Natural killer cell (primary cell): ENCODE results near the gene PLEK2. TPM values are rescaled to one million over a fixed set of nuclear protein-coding genes. Genes with fewer than 3 reads are reported as not detected.

Experiments used
- ATAC-seq, 3 donors: fragments of 150-1000 bp in 2 of 3; fragments of 200-7000 bp in 1 of 3; cut with Tn5 transposase; 1 replicate in 1 of 3; 2 replicates in 2 of 3; pipeline ENCODE4 v1.10.0; 2021; ENCODE audit warnings: mild to moderate bottlenecking in 2 of 3, moderate library complexity in 2 of 3
- DNase-seq, 2 donors: peaks; one replicate each; pipeline versions ENCODE4 v3.0.0 to v3.0.0-alpha.2; 2013 to 2021; ENCODE audit warnings: mixed read lengths in 1 of 2
- H3K27ac ChIP-seq: one replicate; pipeline ENCODE4 v1.5.1; 2013; ENCODE audit warnings: mild to moderate bottlenecking, low read length
- H3K27me3 ChIP-seq: one replicate; pipeline ENCODE4 v1.6.1; 2013; ENCODE audit warnings: low read length; ENCODE audit not compliant: control insufficient read depth, insufficient read depth
- H3K36me3 ChIP-seq: one replicate; pipeline ENCODE4 v1.6.1; 2013; ENCODE audit warnings: low read length; ENCODE audit not compliant: control insufficient read depth, insufficient read depth
- H3K4me1 ChIP-seq: one replicate; pipeline ENCODE4 v1.6.1; 2013; ENCODE audit warnings: low read length; ENCODE audit not compliant: control insufficient read depth, insufficient read depth
- H3K4me3 ChIP-seq: one replicate; pipeline ENCODE4 v1.5.1; 2013; ENCODE audit warnings: low read length
- H3K9me3 ChIP-seq: one replicate; pipeline ENCODE4 v1.6.1; 2013; ENCODE audit warnings: low read length; ENCODE audit not compliant: control insufficient read depth, insufficient read depth
- H3K27ac Mint-ChIP-seq, 2 donors: one replicate each; pipeline ENCODE4 v1.8.0; 2022; ENCODE audit warnings: mild to moderate bottlenecking in 2 of 2, mixed read lengths in 2 of 2, moderate library complexity in 1 of 2
- H3K27me3 Mint-ChIP-seq, 2 donors: one replicate each; pipeline ENCODE4 v1.8.0; 2022; ENCODE audit warnings: low read depth in 2 of 2, mixed read lengths in 2 of 2
- H3K36me3 Mint-ChIP-seq: one replicate; pipeline ENCODE4 v1.8.0; 2022; ENCODE audit warnings: mixed read lengths
- H3K4me1 Mint-ChIP-seq, 2 donors: one replicate each; pipeline ENCODE4 v1.8.0; 2022; ENCODE audit warnings: mixed read lengths in 2 of 2
- H3K4me3 Mint-ChIP-seq: one replicate; pipeline ENCODE4 v1.8.0; 2022; ENCODE audit warnings: mild to moderate bottlenecking, moderate library complexity, mixed read lengths
- H3K9me3 Mint-ChIP-seq, 2 donors: one replicate each; pipeline ENCODE4 v1.8.0; 2022; ENCODE audit warnings: mixed read lengths in 2 of 2
- CTCF ChIP-seq: fragments of 200-600 bp; IDR thresholded peaks from one replicate; pipeline ENCODE4 v1.8.0; 2022; ENCODE audit warnings: antibody characterized with exemption
- WGBS: methylation state at CpG from one replicate; pipeline ENCODE4 v1.1.7; 2013; ENCODE audit warnings: missing lambda C conversion rate; ENCODE audit not compliant: insufficient coverage; 5-methylcytosine and 5-hydroxymethylcytosine counted together
- intact Hi-C: fragments of 100-400 bp; cut with micrococcal nuclease; formaldehyde crosslinking; loops from one replicate; pipeline ENCODE4 v1.14.2; 2022
- total RNA-seq, 4 donors: library from RNA; stranded (reverse); fragments of 120-200 nt in 1 of 4; gene quantifications; one replicate each; pipeline versions ENCODE4 v1.2.3 to v1.2.4, GENCODE V29; 2013 to 2022

The PLEK2 gene
- total RNA-seq, 3 donors from 2014 or later (not counting 1 experiment from before 2014, with no cell fraction given), result not detected

DNA sequence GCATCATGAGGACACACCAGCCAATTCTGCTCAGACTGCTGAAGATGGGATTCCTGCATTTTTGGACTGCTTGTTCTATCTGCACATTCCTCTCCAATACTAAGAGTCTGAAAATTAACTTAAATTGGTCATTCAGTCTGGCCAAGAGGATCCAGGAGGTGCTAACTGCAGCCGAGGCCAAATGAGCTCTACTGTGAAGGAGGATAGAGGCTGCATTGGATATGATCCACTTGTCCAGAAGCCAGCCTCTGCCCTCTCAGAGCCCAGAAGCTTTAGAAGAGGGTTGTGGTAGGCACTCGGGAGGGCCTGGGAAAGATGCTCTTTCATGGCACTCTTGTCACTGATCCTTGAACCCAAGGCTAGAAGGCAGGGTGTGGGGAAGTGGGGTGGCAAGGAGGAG is 37.1 kb upstream of the PLEK2 start:
- ATAC-seq, result no peak
- Histone ChIP-seq H3K36me3 (no peaks in the 10 kb centered on the region), H3K27me3 (no peaks in the 10 kb centered on the region), H3K4me1 (no peaks in the 10 kb centered on the region), H3K9me3 (no peaks in the 10 kb centered on the region), H3K27ac (no peak overlapping the region), H3K4me3 (no peak overlapping the region)
- Mint-ChIP-seq H3K4me1 (peaks cover 0 to 9% of the 10 kb centered on the region in 2 donors), H3K4me3 (no peak overlapping the region), H3K36me3 (no peaks in the 10 kb centered on the region), H3K27me3 (peaks cover 0 to 4% of the 10 kb centered on the region in 2 donors), H3K27ac (no peak overlapping the region), H3K9me3 (no peaks in the 10 kb centered on the region)
- no peak for TF ChIP-seq CTCF
- 98% methylated on average over 2 of the region's 2 CpGs for WGBS
- no peak for DNase-seq
- intact Hi-C loops, result no loop called here

DNA sequence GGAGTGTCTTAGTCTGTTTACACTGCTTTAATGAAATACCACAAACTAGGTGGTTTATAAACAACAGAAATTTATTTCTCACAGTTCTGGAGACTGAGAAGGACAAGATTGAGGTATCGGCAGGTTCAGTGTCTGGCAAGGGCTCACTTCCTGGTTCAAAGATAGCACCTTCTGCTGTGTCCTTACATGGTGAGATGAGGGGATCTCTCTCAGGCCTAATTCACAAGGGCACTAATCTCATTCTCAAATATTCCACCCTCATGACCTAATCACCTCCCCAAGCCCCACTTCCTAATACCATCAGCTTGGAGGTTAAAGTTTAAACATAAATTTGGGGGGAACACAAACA is 35.0 kb upstream of the PLEK2 start:
- Histone ChIP-seq H3K27me3 (no peaks in the 10 kb centered on the region), H3K36me3 (no peaks in the 10 kb centered on the region), H3K27ac (no peak overlapping the region), H3K9me3 (no peaks in the 10 kb centered on the region), H3K4me3 (no peak overlapping the region), H3K4me1 (no peaks in the 10 kb centered on the region)
- DNase-seq (no peak), ATAC-seq (peak in 1 of 3 donors; percentile 58)
- 71% methylated on average over 1 of the region's 1 CpG for WGBS
- peaks cover 7 to 11% of the 10 kb centered on the region in 2 donors for H3K27me3 Mint-ChIP-seq
- peaks cover 0 to 9% of the 10 kb centered on the region in 2 donors for H3K4me1 Mint-ChIP-seq
- no peak overlapping the region for H3K4me3 Mint-ChIP-seq
- TF ChIP-seq CTCF, result no peak
- H3K36me3 Mint-ChIP-seq, result no peaks in the 10 kb centered on the region
- H3K27ac Mint-ChIP-seq, result no peak overlapping the region
- H3K9me3 Mint-ChIP-seq, result no peaks in the 10 kb centered on the region
- intact Hi-C loops, result no loop called here

- Mint-ChIP-seq H3K4me1 (peaks cover 0 to 9% of the 10 kb centered on the region in 2 donors), H3K9me3 (no peaks in the 10 kb centered on the region), H3K36me3 (no peaks in the 10 kb centered on the region), H3K27me3 (peaks cover 7 to 11% of the 10 kb centered on the region in 2 donors), H3K27ac (no peak overlapping the region), H3K4me3 (no peak overlapping the region)
- no peak for TF ChIP-seq CTCF
- ATAC-seq (no peak), DNase-seq (no peak)
- Histone ChIP-seq H3K27me3 (no peaks in the 10 kb centered on the region), H3K9me3 (no peaks in the 10 kb centered on the region), H3K27ac (no peak overlapping the region), H3K4me3 (no peak overlapping the region), H3K4me1 (no peaks in the 10 kb centered on the region), H3K36me3 (no peaks in the 10 kb centered on the region)
- intact Hi-C loops, result no loop called here
- 84% methylated on average over 8 of the region's 8 CpGs for WGBS
Measured at GRCh38 chr14:67446371-67447032, 34.5 kb upstream of the PLEK2 start.

- Histone ChIP-seq H3K36me3 (no peaks in the 10 kb centered on the region), H3K9me3 (no peaks in the 10 kb centered on the region), H3K27me3 (no peaks in the 10 kb centered on the region), H3K4me3 (no peak overlapping the region), H3K27ac (no peak overlapping the region), H3K4me1 (no peaks in the 10 kb centered on the region)
- Mint-ChIP-seq H3K4me3 (no peak overlapping the region), H3K36me3 (no peaks in the 10 kb centered on the region), H3K9me3 (no peaks in the 10 kb centered on the region), H3K27ac (no peak overlapping the region), H3K4me1 (peaks cover 0 to 9% of the 10 kb centered on the region in 2 donors), H3K27me3 (peaks cover 7 to 11% of the 10 kb centered on the region in 2 donors)
- TF ChIP-seq CTCF, result no peak
- DNase-seq (no peak), ATAC-seq (no peak)
- WGBS, result 93% methylated on average over 3 of the region's 3 CpGs
- intact Hi-C loops, result no loop called here
Measured at GRCh38 chr14:67444395-67444794, 32.4 kb upstream of the PLEK2 start.
